PC-9 (cell line): ENCODE results near the gene CDC42EP1. TPM values are rescaled to one million over a fixed set of nuclear protein-coding genes. Genes with fewer than 3 reads are reported as not detected.

Experiments
- BruUV-seq: library from RNA; stranded (reverse); fragments of 400-500 nt; replicated peaks from 2 replicates; lab custom pipeline; 2021; lab: Mats Ljungman, UMichigan
- CTCF ChIA-PET: fragments of 300-600 bp; sonication (Branson Sonifier 250); formaldehyde crosslinking; loops from one replicate; lab custom pipeline; 2022; ENCODE audit warnings: antibody characterized with exemption; lab: Charles Lee
- POLR2A ChIA-PET: fragments of 300-600 bp; sonication (Branson Sonifier 250); formaldehyde crosslinking; loops from one replicate; lab custom pipeline; 2022; ENCODE audit warnings: antibody characterized with exemption; ENCODE audit not compliant: unreplicated experiment; lab: Charles Lee
- DNase-seq, 2 experiments: peaks; one replicate each; pipeline versions ENCODE4 v3.0.0 to v3.0.0-alpha.2; 2015 to 2022; ENCODE audit warnings: mixed read lengths in 1 of 2
- H2AFZ ChIP-seq: fragments of 200-600 bp; sonication (generic); 2 replicates; pipeline ENCODE4 v1.8.1; 2017; ENCODE audit warnings: antibody characterized with exemption
- H3F3A ChIP-seq: fragments of 200-600 bp; sonication (generic); 2 replicates; pipeline ENCODE4 v1.8.1; 2017; ENCODE audit warnings: antibody characterized with exemption, mild to moderate bottlenecking, low read depth; ENCODE audit not compliant: insufficient read depth
- H3K27ac ChIP-seq: fragments of 200-600 bp; sonication (generic); 2 replicates; pipeline ENCODE4 v1.6.1; 2016; ENCODE audit warnings: mixed run types
- H3K27me3 ChIP-seq: fragments of 200-600 bp; sonication (generic); 2 replicates; pipeline ENCODE4 v1.6.1; 2016; ENCODE audit warnings: low read depth, mixed run types; ENCODE audit not compliant: insufficient read depth
- H3K36me3 ChIP-seq: fragments of 200-600 bp; sonication (generic); 2 replicates; pipeline ENCODE4 v1.6.1; 2016; ENCODE audit warnings: low read depth, mixed run types
- H3K4me1 ChIP-seq: fragments of 200-600 bp; sonication (generic); replicated peaks from 2 replicates; pipeline ENCODE4 v1.6.1; 2016; ENCODE audit warnings: mixed run types; ENCODE audit not compliant: insufficient read depth
- H3K4me2 ChIP-seq: fragments of 200-600 bp; sonication (generic); 2 replicates; pipeline ENCODE4 v1.6.1; 2017; ENCODE audit warnings: mixed run types
- H3K4me3 ChIP-seq: fragments of 200-600 bp; sonication (generic); 2 replicates; pipeline ENCODE4 v1.6.1; 2016; ENCODE audit warnings: mixed run types
- H3K79me2 ChIP-seq: fragments of 200-600 bp; sonication (generic); 2 replicates; pipeline ENCODE4 v1.6.1; 2017; ENCODE audit warnings: low read depth, mixed run types
- H3K9me2 ChIP-seq: fragments of 200-600 bp; sonication (generic); 2 replicates; pipeline ENCODE4 v1.8.1; 2017; ENCODE audit warnings: mild to moderate bottlenecking; ENCODE audit not compliant: insufficient read depth
- H3K9me3 ChIP-seq: fragments of 200-600 bp; sonication (generic); 2 replicates; pipeline ENCODE4 v1.8.1; 2016; ENCODE audit warnings: low read depth; ENCODE audit not compliant: insufficient read depth
- H4K20me1 ChIP-seq: fragments of 200-600 bp; sonication (generic); 2 replicates; pipeline ENCODE4 v1.8.1; 2017; ENCODE audit not compliant: insufficient read depth
- EZH2 ChIP-seq: fragments of 200-600 bp; sonication (generic); IDR thresholded peaks from 2 replicates; pipeline ENCODE4 v1.8.0; 2017; ENCODE audit warnings: antibody characterized with exemption, low read depth
- intact Hi-C: fragments of 100-400 bp; cut with micrococcal nuclease; formaldehyde crosslinking; loops from one replicate; pipeline ENCODE4 v1.10.0; 2022; ENCODE audit not compliant: unreplicated experiment
- total RNA-seq: library from RNA; stranded (reverse); gene quantifications from 2 replicates; pipeline ENCODE4 v1.2.3, GENCODE V29; 2021
- TF ChIP-seq, protein P1 (sequence below): fragments of 200-600 bp; sonication (generic); conservative IDR thresholded peaks from 2 replicates; pipeline ENCODE4 v1.6.1; 2017; ENCODE audit warnings: mixed run types, antibody characterized with exemption, mild to moderate bottlenecking, moderate library complexity

Gene CDC42EP1
- total RNA-seq, 1 experiment from 2014 or later, result 94.0 TPM

DNA sequence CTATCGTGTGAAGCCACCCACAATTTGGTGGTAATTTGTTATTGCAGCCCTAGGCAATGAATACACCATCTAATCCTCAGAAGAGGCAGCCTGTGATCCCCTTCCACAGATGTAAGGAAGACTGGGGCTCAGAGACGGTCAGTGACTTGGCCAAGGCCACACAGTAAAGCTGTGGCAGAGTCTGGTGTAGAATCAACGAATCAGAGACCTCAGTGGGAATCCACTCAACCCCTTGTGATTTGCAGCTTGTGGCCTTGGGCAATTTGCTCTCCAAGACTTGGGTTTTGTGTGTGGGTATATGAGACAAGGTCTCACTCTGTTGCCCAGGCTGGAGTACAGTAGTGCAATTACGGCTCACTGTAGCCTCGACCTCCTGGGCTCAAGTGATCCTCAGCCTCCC lies 17.7 kb downstream of the CDC42EP1 start:
- POLR2A ChIA-PET, result no interaction called here
- no peaks in the 10 kb centered on the region for H3K79me2 ChIP-seq
- no peaks in the 10 kb centered on the region for H3K9me3 ChIP-seq
- no peak overlapping the region for H3K4me2 ChIP-seq
- H3K4me3 ChIP-seq, result no peak overlapping the region
- no peaks in the 10 kb centered on the region for H3K9me2 ChIP-seq
- no peaks in the 10 kb centered on the region for H3K36me3 ChIP-seq
- CTCF ChIA-PET, result interaction anchor here (0.9 kb wide), 1 partner anchor 80 kb away, joined by 3 read pairs; no protein-coding TSS in a partner anchor
- 0 out of 2 replicates have a peak, but pooled peaks cover 2% of the 10 kb centered on the region for H4K20me1 ChIP-seq
- intact Hi-C loops, result no loop called here
- peaks cover 23% of the 10 kb centered on the region for H3K4me1 ChIP-seq
- no peak for DNase-seq
- no peak overlapping the region for H3K27ac ChIP-seq
- TF ChIP-seq, protein P1, sequence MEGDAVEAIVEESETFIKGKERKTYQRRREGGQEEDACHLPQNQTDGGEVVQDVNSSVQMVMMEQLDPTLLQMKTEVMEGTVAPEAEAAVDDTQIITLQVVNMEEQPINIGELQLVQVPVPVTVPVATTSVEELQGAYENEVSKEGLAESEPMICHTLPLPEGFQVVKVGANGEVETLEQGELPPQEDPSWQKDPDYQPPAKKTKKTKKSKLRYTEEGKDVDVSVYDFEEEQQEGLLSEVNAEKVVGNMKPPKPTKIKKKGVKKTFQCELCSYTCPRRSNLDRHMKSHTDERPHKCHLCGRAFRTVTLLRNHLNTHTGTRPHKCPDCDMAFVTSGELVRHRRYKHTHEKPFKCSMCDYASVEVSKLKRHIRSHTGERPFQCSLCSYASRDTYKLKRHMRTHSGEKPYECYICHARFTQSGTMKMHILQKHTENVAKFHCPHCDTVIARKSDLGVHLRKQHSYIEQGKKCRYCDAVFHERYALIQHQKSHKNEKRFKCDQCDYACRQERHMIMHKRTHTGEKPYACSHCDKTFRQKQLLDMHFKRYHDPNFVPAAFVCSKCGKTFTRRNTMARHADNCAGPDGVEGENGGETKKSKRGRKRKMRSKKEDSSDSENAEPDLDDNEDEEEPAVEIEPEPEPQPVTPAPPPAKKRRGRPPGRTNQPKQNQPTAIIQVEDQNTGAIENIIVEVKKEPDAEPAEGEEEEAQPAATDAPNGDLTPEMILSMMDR, result no peak
- no peak for TF ChIP-seq EZH2
- peaks cover 26% of the 10 kb centered on the region for H3F3A ChIP-seq
- no peaks in the 10 kb centered on the region for H3K27me3 ChIP-seq
- H2AFZ ChIP-seq, result no peak overlapping the region
- no TSS peak for BruUV-seq

DNA sequence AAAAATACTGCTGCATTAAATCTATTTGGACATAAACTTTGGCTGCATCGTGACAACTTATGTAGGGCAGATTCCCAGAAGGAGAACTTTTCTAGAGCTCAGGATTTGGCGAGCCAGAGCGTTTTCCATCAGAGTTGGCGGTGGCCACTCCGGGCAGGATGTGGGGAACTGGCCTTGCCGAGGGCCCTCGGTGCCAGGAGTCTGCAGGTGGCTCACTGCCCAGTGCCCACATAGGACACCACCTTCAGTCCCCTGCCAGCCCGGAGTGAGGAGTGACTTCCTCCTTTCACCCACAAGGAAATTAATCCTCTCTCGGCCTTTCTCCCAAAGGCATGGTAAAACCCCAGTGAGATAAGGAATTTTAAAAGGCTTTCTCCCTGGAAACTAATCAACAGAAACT lies 21.2 kb downstream of the CDC42EP1 start:
- BruUV-seq, result no TSS peak
- Histone ChIP-seq H3K4me2 (peak overlapping the region; percentile 44), H2AFZ (peak overlapping the region; percentile 3; the same call in 1 of the 2 replicates), H3K27ac (peak overlapping the region; percentile 52), H3K4me1 (peaks cover 15% of the 10 kb centered on the region), H3F3A (peaks cover 23% of the 10 kb centered on the region), H3K27me3 (no peaks in the 10 kb centered on the region), H3K36me3 (no peaks in the 10 kb centered on the region), H3K9me2 (no peaks in the 10 kb centered on the region), H3K79me2 (no peaks in the 10 kb centered on the region), H3K4me3 (no peak overlapping the region; the same call in 1 of the 2 replicates), H4K20me1 (no peaks in the 10 kb centered on the region), H3K9me3 (no peaks in the 10 kb centered on the region)
- ChIA-PET POLR2A (interaction anchor here (0.7 to 0.9 kb wide), 2 partner anchors 34 to 40 kb away, joined by 3 to 16 read pairs; no protein-coding TSS in a partner anchor), CTCF (interaction anchor here (1.5 kb wide), 1 partner anchor 11 kb away, joined by 3 read pairs; no protein-coding TSS in a partner anchor)
- peak; percentile 69 to 70 for DNase-seq
- intact Hi-C loops, result no loop called here
- TF ChIP-seq EZH2, result no peak
- TF ChIP-seq, protein P1, result no peak

DNA sequence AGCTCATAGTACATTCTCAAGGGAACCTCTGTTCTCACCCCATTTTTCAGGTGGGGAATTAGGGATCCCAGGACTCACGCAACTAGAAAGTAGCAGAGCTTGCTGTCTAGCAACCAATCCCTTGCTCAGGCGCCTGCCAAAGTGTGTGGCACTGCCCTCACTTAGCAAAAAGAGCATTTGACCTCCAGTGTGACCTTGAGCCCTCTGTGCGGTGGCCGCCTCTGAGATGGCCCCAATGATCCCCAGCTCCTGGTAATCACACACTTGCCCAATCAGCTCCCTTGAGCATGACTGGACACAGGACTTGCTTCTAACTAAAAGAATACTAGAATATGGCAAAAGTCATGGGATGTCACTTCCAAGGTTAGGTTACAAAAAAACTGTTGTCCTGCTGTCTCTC lies 22.2 kb downstream of the CDC42EP1 start:
- H3K4me1 ChIP-seq, result peaks cover 15% of the 10 kb centered on the region
- intact Hi-C loops, result no loop called here
- no TSS peak for BruUV-seq
- TF ChIP-seq EZH2, result no peak
- TF ChIP-seq, protein P1, result no peak
- H3K9me2 ChIP-seq, result no peaks in the 10 kb centered on the region
- no peaks in the 10 kb centered on the region for H3K27me3 ChIP-seq
- H3K9me3 ChIP-seq, result no peaks in the 10 kb centered on the region
- no peak for DNase-seq
- no peaks in the 10 kb centered on the region for H3K36me3 ChIP-seq
- H3K27ac ChIP-seq, result no peak overlapping the region
- CTCF ChIA-PET, result interaction anchor here (0.6 to 1.5 kb wide), 2 partner anchors 10 to 265 kb away, joined by 3 to 6 read pairs; no protein-coding TSS in a partner anchor
- POLR2A ChIA-PET, result interaction anchor here (0.6 kb wide), 1 partner anchor 13 kb away, joined by 3 read pairs; no protein-coding TSS in a partner anchor
- peak overlapping the region; percentile 44; the same call in 1 of the 2 replicates for H3K4me2 ChIP-seq
- H2AFZ ChIP-seq, result no peak overlapping the region
- no peaks in the 10 kb centered on the region for H3K79me2 ChIP-seq
- no peak overlapping the region for H3K4me3 ChIP-seq
- H4K20me1 ChIP-seq, result no peaks in the 10 kb centered on the region
- H3F3A ChIP-seq, result peaks cover 21% of the 10 kb centered on the region
